ENCODE results near the gene F7. TPM values are rescaled to one million over a fixed set of nuclear protein-coding genes. Genes with fewer than 3 reads are reported as not detected.

The F7 gene
- total RNA-seq, 1 experiment from 2014 or later: not detected

DNA sequence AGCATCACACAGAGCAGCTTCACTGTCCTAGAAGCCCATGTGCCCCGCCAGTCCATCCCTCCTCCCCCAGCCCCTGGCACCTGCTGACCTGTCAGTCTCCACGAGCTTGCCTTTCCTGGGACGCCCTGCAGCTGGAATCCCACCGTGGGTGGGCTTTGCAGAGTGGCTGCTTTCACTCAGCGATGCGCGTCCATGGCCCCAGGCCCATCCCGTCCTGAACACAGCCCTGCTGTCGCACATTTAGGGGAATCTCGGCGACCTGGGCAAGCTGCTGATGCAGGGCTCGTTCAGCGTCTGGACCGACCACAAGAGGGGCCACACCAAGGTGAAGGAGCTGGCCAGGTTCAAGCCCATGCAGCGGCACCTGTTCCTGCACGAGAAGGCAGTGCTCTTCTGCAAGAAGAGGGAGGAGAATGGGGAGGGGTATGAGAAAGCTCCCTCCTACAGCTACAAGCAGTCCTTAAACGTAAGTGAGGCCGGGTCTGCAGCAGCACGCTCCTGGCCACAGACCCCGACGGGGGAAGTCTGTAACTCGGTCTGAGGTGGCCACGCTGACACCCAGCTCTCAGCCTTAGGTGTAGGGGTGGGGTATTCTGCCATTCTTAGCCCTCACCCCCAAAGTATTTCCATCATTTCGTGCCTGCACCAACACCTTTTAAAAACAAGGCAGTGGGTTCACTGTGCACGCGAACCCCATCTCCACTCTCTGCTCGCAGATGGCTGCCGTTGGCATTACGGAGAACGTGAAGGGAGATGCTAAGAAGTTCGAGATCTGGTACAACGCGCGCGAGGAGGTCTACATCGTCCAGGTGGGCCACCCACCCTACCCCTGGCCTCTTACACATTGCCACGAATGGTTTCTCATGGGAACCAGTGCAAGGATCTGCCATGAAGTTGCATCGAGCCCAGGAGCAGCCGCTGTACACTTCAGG, 18.3 kb upstream of the F7 start:
- DNase-seq (ENCODE audit: low spot score): no peak

DNA sequence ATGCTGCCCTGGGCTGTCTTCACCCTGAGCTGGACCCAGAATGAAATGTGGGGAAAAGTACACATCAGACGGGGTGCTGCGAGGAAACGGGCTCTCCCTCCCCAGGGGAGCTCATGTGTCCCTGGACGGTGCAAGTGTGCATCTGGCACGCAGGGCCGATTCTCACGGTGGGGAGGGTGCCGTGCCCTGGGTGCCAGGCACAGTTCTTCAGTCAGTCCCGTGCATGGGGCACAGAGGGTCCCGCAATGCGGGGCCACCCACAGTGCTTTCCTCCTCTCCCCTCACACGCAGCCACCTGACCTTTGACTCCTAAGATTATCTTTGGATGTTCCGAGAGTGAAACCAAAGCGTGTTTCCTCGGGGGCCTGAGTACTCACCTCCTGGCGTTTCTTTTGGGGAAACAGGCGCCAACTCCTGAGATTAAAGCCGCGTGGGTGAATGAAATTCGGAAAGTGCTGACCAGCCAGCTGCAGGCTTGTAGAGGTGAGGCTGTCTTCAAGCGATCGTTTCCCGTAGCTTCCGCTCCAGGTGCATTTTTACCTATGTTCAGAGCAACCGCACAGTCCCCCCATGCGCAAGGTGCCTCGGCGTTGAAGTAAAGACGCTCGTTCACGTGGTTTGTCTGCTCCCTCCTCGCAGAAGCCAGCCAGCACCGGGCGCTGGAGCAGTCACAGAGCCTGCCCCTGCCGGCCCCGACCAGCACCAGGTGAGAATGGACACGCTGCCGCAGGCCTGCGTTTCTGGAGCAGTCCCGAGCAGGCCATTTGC, 17.5 kb upstream of the F7 start:
- DNase-seq (ENCODE audit: low spot score): no peak

DNA sequence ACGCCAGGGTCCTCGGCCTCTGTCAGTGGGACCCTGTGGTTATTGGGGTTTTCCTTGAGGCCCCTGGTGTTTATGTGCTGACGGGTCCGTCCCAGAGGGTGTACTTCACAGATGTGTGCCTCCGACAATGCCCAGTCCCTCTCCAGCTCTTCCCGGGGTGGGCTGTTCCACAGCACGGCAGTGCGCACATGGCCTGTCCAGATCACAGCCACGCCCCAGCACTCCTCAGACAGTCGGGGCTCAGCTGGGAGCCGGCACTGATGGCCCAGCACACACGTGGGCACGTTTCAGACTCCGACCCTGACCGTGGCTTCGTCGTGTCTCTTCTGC, 16.9 kb upstream of the F7 start:
- DNase-seq (ENCODE audit: low spot score): no peak

DNA sequence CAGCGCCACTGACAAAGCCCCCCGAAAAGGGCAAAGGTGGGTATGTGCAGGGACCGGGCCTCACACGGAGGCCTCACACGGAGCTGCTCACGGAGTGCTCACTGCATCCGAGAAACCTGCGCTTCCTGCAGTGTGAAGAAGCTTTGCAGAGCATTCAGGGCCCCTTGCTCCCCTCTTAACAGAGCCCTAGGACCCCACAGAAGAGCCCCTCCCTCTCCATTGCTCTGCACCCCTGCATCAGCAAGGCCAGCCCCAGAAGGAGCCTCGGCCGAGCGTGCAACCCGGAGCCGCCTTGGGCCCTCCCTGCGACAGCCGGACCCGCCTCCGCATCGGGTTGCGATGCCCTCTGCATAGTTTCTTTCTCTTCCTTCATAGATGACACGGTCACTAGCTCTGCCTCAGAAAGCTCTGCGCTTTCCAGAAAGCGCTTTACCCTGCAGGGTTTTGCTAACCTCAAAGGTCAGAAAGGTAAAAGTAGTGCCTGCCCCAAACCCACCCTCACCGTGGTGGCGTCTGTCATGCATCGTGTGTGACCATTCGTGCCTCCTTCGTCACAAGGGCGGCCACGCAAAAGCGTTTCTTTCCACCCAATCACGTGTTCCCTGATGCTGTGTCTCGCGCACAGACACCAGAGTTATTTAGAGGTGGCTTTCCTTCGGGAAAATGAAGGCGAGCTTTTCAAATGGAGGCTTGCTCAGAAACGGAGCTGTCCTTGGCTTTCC, 15.7 kb upstream of the F7 start:
- DNase-seq (ENCODE audit: low spot score): no peak

DNA sequence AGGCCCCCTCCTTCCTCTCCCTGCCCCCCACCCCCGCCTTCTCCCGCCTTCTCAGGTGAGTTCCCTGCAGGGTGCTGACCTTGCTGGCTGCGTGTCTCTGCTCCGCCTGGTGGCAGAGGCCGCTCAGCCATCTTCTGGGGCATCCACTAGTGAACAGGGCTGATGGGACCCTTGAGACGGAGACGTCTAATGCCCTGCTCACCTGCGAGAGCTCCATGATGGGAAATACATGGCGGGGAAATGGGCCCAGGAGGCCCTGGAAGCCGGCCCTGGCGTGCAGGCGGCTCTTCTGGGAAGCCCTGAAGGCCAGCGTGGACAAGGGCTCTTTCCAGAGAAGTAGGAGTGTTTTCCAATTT, 15.2 kb upstream of the F7 start:
- no peak for DNase-seq (ENCODE audit: low spot score)

DNA sequence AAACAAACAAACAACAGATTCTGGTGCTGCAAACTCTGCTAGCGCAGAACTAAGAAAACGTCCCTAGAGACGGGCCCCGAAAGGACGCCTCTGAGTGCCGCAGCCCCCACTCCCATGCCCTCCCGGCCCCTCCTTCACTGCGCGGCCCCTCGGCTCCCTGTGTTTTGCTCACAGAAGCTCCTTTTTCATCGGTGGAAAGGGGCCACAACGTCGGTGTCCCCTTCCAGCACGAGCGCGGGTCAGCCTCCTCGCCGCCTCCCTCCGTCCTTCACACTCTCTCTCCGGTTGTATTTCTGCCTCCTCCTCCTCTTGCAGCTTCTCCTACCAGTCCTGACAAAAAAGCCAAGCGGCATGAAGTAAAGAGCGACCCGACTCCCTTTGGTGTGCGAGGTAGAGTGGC, 14.8 kb upstream of the F7 start:
- no peak for DNase-seq (ENCODE audit: low spot score)

DNA sequence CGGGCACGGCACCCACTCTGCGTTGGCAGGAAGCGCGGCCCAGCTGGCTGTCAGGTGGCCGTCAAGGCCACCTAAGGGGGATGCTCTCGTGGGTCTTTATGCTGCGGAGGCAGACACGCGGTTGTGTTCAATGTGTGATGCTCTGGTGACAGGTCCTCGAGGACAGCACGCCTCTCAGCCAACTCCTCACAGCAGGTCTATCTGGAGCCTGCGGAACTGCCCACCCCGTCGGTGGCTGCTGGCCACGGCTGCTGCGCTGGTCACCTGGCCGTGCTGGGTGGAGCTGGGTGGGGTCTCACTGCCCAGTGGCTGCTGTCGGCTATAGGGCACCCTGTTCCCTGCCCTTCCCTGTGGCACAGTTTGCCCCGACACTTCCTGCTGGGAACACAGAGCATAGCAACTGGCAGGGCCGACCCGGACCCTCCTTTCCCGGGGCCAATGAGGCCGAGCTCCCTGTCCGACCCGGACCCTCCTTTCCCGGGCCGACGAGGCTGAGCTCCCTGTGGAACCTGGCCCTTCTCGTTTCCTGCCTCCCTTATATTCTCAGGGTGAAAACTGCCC, 14.3 kb upstream of the F7 start:
- no peak for DNase-seq (ENCODE audit: low spot score)

DNA sequence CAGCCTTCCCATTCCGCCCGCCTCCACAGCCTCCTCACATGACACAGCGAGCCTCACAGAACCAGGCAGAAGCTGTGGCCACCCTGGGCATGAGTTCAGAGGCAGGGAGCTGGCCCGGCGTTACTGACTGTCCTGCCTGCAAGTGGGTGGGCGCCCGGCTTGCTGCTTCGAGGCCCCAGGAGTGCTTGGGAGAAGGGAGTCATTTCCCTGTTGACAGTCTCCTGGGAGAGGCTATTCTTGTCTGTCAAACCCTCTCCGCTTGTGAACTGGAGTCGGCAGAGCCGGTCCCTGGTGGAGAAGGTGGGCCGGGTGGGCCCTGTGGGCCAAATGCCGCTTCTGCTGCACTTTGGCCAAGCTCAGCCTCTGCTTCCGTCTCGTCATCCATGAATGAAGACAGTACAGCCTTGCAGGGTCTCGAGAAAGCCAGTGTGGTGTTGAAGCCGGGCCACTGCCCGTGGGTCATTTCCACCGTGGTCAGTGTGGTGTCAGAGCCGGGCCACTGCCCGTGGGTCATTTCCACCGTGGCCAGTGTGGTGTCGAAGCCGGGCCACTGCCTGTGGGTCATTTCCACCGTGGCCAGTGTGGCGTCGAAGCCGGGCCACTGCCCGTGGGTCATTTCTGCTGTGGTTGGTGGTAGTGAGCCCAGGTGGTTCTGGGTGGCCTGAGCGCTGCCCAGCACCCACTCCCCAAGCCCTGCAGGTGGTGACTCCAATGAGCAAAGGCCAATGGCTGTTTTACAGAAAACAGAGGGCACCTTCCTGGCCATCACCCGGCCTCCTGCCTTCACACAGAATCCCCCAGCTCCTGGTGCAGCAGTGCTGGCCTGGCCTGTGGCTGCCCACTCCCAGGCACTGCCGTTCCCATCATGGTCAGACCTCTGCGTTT, 13.5 kb upstream of the F7 start:
- DNase-seq (ENCODE audit: low spot score): no peak

DNA sequence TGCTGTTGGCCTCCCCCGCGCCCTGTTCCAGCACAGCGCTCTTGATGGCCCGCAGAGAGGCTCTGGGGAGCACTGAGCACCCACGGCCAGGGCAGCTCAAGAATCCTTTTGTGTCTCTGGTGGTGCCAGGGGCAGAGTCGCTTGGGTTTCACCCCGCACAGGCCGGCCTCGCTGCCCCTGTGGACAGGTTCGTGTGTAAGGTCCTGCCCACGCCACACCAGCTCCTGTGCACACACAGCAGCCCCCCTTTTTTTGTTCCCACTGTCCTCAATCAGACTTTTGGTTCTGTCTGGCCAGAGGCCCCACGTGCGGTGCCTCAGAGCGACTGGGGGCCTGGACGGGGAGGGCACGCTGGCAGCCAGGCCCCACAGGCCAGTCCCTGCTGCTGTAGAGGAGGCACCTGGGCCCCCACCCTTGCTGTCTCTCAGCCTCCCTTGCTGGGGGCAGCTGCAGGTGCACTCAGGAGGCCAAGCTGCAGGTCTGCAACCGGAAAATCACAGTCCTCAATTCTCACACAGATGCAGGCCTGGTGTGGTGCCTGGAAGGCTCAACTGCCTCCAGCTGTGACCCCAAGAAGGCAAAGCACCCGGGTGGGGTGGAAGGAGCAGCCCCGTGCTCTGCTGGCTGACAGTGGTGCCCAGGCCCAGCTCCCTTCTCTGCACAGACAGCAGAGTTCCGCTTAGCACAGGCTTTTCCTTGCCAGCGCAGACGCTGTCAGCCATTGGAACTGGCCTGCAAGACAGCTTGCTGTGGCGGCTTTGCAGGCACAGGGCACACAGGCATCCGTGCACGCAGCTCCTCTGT, 12.6 kb upstream of the F7 start:
- no peak for DNase-seq (ENCODE audit: low spot score)

DNA sequence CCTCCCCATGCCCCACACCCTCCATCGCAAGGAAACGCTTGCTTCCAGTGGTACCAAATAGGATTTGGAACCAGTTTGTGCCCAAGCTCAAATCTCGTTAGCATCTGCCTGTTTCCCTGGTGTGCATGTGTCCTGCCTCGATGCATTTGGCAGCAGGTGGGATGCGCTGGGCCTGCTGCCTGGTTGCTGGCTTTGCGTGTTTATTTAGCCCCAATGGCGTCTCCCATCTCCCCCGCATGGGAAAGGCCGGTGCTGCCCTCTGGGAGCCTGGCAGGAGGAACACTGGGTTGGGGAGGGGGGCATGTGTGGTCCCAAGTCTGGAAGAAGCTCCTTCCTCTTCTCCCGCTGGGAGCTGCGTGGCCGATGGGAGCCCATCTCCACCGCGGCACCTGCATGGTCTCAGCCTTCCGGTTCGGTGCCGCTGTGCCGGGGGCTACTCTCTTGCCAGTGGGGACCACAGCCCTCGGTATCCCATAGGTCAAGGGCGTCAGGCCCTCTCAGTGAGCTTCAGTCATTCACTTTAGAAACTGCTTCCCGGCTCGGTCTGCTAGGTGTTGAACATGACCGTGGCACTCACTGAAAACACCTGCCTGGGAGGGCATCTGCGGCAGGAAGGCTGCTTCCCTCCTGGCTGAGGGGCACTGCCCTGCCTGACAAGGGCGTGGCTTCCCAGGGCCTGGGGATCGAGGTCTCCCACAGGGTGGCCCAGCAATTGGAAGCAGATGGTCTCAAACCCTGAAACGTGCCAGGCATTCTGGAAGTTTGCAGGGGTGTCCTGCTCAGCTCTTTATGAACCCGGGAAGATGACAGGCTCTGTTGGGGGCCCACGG, 11.8 kb upstream of the F7 start:
- DNase-seq (ENCODE audit: low spot score): no peak

DNA sequence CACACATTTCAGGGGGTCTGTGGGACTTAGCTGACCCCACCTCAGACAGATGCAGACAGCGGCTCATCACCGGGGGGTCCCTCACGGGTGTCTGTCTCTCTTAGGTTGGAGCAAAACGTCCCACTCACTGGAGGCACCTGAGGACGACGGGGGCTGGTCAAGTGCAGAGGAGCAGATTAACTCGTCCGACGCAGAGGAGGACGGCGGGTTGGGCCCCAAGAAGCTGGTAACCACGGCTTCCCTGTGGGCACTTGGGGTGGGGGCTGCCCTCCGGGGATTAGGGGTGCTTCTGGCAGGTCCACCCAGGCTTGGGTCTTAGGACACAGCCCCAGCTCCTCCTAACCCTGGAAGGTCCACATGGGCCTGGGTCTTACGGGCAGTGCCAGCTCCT, 11.2 kb upstream of the F7 start:
- no peak for DNase-seq (ENCODE audit: low spot score)

DNA sequence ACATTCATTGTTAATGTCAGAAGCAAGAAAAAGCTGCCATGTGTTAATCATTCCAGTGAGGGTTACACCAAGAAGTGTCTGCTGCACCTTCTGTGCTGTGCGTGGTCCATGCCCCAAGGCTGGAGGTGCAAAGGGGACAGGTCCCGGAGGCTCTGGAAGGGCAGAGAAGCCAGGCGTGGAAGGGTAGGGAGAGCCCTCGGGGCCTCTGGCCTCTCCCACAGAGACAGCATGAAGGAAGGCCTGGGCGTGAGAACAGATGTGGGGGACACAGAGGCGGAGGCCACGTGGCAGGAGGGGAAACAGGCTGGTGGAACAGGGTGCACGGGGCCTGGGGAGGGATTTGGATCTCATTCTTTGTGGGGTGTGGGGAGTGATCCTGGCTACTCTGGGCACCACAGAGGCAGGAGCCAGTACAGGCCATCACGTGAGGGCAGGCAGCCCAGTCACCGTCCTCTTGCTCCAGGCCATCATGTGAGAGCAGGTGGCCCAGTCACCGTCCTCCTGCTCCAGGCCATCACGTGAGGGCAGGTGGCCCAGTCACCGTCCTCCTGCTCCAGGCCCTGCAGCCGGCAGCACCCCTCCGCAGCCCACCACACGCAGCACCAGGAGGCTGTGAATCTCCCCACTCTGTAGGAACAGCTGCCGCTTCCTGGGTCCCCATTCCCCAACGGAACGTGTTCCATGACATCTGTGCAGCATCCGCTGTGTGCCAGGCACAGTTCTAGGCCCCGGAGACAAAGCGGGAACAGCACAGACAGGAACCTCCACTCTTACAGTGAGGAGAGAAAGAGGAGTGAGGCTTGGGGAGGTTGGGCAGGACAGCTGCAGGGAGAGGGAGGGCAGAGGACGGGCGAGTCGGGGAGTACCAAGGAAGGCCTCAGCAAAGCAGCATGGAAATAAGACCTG, 10.2 kb upstream of the F7 start:
- no peak for DNase-seq (ENCODE audit: low spot score)

DNA sequence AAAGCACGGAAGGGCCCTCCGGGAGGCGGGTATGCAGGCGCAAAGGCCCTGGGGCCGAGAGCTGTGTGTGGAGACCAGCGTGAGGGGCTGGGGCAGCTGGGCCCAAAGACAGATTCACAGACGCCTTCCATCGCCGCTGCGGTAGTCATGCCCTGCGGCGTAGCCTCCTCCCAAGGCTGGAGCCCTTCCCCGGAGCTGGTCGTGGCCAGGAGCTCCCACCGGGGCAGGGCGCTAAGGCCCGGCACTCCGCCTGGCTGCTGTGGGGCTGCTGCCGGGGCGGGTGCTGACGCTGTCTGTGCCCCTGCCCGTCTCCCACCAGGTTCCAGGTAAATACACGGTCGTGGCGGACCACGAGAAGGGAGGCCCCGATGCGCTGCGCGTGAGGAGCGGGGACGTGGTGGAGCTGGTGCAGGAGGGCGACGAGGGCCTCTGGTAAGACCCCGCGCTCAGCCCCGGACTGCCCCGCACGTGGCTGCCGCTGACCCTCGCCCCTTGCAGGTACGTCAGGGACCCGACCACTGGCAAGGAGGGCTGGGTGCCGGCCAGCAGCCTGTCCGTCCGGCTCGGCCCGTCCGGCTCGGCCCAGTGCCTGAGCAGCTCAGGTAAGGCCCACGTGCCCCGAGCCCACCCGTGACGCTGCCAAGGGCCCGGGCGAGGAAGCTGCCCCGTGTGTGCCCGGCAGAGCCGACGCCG, 9.4 kb upstream of the F7 start:
- DNase-seq (ENCODE audit: low spot score): no peak

DNA sequence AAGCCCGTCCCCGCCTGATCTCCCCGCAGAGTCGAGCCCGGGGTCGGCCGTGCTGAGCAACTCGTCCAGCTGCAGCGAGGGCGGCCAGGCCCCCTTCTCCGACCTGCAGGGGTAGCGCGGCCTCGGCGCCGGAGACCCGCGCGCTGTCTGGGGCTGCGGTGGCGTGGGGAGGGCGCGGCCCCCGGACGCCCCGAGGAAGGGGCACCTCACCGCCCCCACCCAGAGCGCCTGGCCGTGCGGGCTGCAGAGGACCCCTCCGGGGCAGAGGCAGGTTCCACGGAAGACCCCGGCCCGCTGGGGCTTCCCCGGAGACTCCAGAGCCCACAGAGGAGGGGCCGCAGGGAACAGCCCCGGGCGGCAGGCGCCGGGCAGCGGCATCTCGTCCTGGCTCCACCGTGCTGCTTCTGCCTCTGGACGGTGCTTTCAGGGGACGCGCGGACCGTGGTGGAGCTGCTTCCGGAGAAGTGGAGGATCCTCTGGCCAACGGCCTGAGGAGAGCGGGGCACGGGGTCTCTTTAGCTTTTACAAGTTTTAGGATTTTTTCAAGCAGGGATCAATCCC, 8.8 kb upstream of the F7 start:
- no peak for DNase-seq (ENCODE audit: low spot score)

DNA sequence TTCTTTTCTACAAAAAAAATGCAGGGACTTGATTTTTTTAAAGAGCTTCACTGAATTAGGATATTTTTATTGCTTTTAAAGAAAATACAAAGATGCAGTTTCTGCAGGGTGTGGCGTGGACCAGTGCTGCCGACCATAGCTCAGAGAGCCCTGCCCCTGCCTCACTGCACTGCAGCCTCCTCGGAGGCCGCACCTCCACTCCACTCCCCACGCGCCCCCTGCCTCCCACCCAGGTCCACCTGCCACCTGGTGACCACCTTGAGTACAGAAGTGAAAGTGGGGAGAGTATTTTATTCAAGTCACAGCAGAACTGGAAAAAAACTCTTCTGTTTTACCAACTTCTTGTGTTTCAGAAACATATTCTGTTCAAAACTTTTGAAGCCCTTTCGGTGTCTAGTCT, 7.9 kb upstream of the F7 start:
- no peak for DNase-seq (ENCODE audit: low spot score)

DNA sequence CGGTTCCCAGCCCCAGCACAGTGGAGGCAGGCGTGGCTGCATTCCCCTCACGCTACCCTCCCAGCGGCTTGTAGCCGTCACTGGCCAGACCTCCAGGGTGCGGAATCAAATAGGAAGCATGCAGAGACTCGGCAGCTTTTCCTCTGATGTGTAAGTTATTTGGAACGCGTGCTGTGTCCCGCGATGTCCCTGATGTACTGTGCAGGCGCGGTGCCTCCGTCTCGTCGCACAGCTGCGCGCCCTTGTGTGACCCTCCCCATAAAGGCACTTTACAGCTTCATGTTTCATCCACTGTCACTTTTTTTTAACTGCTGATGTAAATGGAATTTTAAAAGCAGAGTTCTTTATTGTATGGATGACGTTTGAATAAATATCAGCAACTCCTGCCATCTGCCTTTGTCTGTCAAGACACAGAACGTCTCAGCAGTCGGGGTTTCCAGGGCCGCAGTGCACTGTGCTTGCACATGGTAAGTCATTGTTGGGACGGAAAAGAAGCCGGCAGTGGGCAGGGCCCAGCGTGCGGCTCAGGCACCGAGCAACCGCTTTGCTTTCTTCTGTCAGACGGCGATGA, 7.3 kb upstream of the F7 start:
- DNase-seq (ENCODE audit: low spot score): no peak

DNA sequence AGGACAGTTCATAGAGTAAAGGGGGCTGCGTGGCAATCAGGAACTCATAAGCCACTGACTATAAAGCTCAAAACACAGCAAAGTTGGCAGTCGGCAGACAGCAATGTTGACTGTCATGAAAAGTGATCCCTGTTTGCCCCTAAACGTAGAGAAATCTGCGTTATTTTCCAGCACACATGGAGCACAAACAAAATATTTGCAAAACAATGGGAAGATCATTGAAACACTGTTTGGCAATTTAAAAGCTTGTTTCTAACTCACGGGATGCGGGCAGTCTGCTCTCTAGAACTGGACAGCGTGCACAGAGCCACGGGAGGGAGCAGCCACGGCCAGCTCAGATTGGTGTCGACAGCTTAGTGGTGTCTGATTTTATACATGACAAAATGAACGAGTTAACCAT, 6.4 kb upstream of the F7 start:
- no peak for DNase-seq (ENCODE audit: low spot score)

Measured in A172 (cell line).